SK-N-MC (cell line): Measurements from ENCODE around the gene EIF1.

ENCODE experiments used
- EZH2 ChIP-seq: fragments of 200-600 bp; sonication (generic); IDR thresholded peaks from one replicate; pipeline ENCODE4 v1.6.1; 2017; ENCODE audit warnings: antibody characterized with exemption
- POLR2AphosphoS5 ChIP-seq: IDR thresholded peaks from 2 replicates; pipeline ENCODE4 v1.6.1; 2012; ENCODE audit warnings: mild to moderate bottlenecking, low read depth, low read length, borderline replicate concordance

DNA sequence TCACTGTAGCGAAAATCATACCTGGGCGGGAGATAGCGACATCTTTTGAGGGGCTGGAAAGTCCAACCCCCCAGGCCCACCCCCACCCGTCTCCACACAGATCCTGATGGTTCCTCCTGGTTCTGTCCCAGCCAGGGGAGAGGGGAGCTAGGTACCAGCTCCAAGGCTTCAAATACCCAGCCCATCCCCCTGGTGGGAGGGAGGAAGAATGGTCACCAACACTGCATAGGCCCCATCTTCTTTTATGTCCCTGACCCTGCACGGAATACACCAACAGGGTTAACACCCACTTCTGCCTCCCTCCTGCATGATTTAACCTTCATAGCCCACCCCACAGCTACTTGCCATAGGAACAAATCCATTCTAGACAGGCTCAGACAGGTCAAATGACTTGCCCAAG lies 36.4 kb downstream of the EIF1 start:
- TF ChIP-seq EZH2 (no peak), POLR2AphosphoS5 (no peak)
